Small intestine (tissue), 7 donors: ENCODE data around the gene KLF13. TPM values are rescaled to one million over a fixed set of nuclear protein-coding genes. Genes with fewer than 3 reads are reported as not detected.

ENCODE experiments used
- DNase-seq, 2 donors: peaks; one replicate each; pipeline versions ENCODE4 v3.0.0 to v3.0.0-alpha.2; 2013
- FAIRE-seq: peaks from 2 replicates; lab custom pipeline; 2012; peaks lifted over from hg19 to GRCh38; lab: Jason Lieb, UNC
- H3K27ac ChIP-seq, 3 donors: one replicate each; pipeline ENCODE4 v1.5.1; 2013; ENCODE audit warnings: low read length in 2 of 3, mild to moderate bottlenecking in 2 of 3, control low read depth in 1 of 3, inconsistent platforms in 1 of 3, low read depth in 1 of 3, moderate library complexity in 1 of 3
- H3K27me3 ChIP-seq, 3 donors: one replicate each; pipeline ENCODE4 v1.6.1; 2013; ENCODE audit warnings: low read length in 3 of 3, inconsistent platforms in 1 of 3; ENCODE audit not compliant: control insufficient read depth in 3 of 3, insufficient read depth in 3 of 3
- H3K36me3 ChIP-seq, 3 donors: one replicate each; pipeline ENCODE4 v1.6.1; 2013; ENCODE audit warnings: low read length in 3 of 3, inconsistent platforms in 1 of 3, low read depth in 1 of 3, mild to moderate bottlenecking in 1 of 3, moderate library complexity in 1 of 3; ENCODE audit not compliant: control insufficient read depth in 3 of 3, insufficient read depth in 2 of 3
- H3K4me1 ChIP-seq, 3 donors: one replicate each; pipeline ENCODE4 v1.6.1; 2013; ENCODE audit warnings: low read length in 2 of 3, inconsistent platforms in 1 of 3, low read depth in 1 of 3, mild to moderate bottlenecking in 1 of 3, moderate library complexity in 1 of 3; ENCODE audit not compliant: control insufficient read depth in 3 of 3, insufficient read depth in 2 of 3
- H3K4me3 ChIP-seq, 3 donors: one replicate each; pipeline ENCODE4 v1.5.1; 2013; ENCODE audit warnings: low read length in 3 of 3, control low read depth in 1 of 3, inconsistent platforms in 1 of 3, low read depth in 1 of 3, mild to moderate bottlenecking in 1 of 3, moderate library complexity in 1 of 3
- H3K9me3 ChIP-seq, 2 donors: one replicate each; pipeline ENCODE4 v1.6.1; 2013; ENCODE audit warnings: low read depth in 1 of 2, low read length in 1 of 2; ENCODE audit not compliant: control insufficient read depth in 2 of 2, insufficient read depth in 1 of 2
- WGBS, 3 donors: extraction: QIAGEN DNeasy Blood & Tissue Kit; methylation state at CpG; one replicate each; pipeline ENCODE4 v1.1.7; 2013; 5-methylcytosine and 5-hydroxymethylcytosine counted together
- polyA plus RNA-seq, 4 donors: library from polyadenylated mRNA; stranded (reverse) in 3 of 4; unstranded in 1 of 4; fragments of 200-250 nt in 3 of 4; fragments of 120-200 nt in 1 of 4; gene quantifications; one replicate each; pipeline versions ENCODE4 v1.2.1 to v1.2.3, GENCODE V29; 2013
- donor health status: healthy with polysubstance abuse.
- donor health status: control.
- donor health status: control.
- donor health status: Bipolar disorder and iron deficiency.
- donor health status: healthy.

Gene KLF13
- polyA plus RNA-seq, 4 donors = 50.6 to 61.3 (median 51.9) TPM

DNA sequence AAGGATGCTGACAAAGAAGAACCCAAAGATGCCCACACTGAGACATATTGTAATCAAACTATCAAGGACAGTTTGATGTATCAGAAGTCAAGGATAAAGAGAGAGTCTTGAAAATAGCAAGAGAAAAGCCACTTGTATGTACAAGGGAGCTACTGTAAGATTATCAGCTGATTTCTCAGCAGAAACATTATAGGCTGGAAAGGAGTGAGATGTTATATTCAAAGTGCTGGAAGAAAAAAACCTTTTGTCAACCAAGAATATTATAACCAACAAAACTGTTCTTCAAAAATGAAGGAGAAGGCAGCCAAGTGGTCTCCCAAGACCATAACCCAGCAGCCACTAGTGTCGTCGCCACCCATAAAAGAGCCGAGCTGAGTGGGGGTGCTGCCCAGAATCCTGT is 93.2 kb downstream of the KLF13 start:
- no peak overlapping the region for H3K4me3 ChIP-seq
- H3K27me3 ChIP-seq = no peaks in the 10 kb centered on the region
- no peak for DNase-seq
- FAIRE-seq = no peak
- H3K36me3 ChIP-seq = no peaks in the 10 kb centered on the region
- peaks cover 0 to 12% of the 10 kb centered on the region in 2 donors for H3K9me3 ChIP-seq
- WGBS, 3 donors = 97 to 100% (median 98%) methylated on average over 3 of the region's 3 CpGs
- no peak overlapping the region for H3K27ac ChIP-seq
- no peaks in the 10 kb centered on the region for H3K4me1 ChIP-seq

DNA sequence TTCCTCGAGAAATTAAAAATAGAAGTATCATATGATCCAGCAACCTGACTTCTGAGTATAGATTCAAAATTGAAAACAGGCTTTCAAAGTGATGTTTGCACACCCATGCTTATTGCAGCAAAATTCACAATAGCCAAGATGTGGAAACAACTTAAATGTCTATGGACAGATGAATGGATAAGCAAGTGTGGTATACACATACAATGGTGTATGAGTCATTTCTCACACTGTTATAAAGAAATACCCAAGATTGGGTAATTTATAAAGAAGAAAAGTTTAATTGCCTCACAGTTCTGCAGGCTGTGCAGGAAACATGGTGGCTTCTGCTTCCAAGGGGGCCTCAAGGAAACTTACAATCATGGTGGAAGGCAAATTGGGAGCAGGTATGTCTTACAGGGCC is 100.8 kb downstream of the KLF13 start:
- no peak for FAIRE-seq
- DNase-seq = no peak
- Histone ChIP-seq H3K36me3 (no peaks in the 10 kb centered on the region), H3K4me3 (no peak overlapping the region), H3K4me1 (no peaks in the 10 kb centered on the region), H3K27ac (no peak overlapping the region), H3K9me3 (no peaks in the 10 kb centered on the region), H3K27me3 (no peaks in the 10 kb centered on the region)
- 89 to 98% (median 89%) methylated on average over 1 of the region's 1 CpG for WGBS, 3 donors

Other genes starting within 250 kb of the KLF13 start
- gene TRPM1, start 225.1 kb upstream of the KLF13 start, polyA plus RNA-seq = under 1 TPM in 1 of 4 donors, not detected in 3; under 0.01 TPM